NCI-H2107 treated with DMSO at 0.1 percent for 48 hours (cell line): ENCODE measurements around the gene PRKCQ.
"Not testable (repeated sequence)": the region's sequence is repeated elsewhere in the genome, so short reads cannot be mapped to it uniquely, and the experiment has no call there.

Experiments used
- DNase-seq: peaks from one replicate; lab custom pipeline; 2025; ENCODE audit not compliant: unreplicated experiment; lab: John Stamatoyannopoulos, UW

Gene PRKCQ

GRCh38 chr10:6461961-6462360 is 118.1 kb downstream of the PRKCQ start:
- DNase-seq = no peak

GRCh38 chr10:6460861-6461409 is 119.1 kb downstream of the PRKCQ start:
- DNase-seq = no peak

GRCh38 chr10:6458814-6459213 is 121.3 kb downstream of the PRKCQ start:
- no peak for DNase-seq

GRCh38 chr10:6457376-6457775 is 122.7 kb downstream of the PRKCQ start:
- DNase-seq = no peak

GRCh38 chr10:6456067-6456466 is 124.0 kb downstream of the PRKCQ start:
- DNase-seq = no peak

- no peak for DNase-seq
Measured at GRCh38 chr10:6455592-6455991, 124.5 kb downstream of the PRKCQ start.

GRCh38 chr10:6446711-6447110 is 133.4 kb downstream of the PRKCQ start:
- DNase-seq = no peak

- DNase-seq = no peak
Measured at GRCh38 chr10:6445671-6446316, 134.3 kb downstream of the PRKCQ start.

- DNase-seq = not testable (repeated sequence)
Measured at GRCh38 chr10:6439875-6440274, 140.2 kb downstream of the PRKCQ start.

GRCh38 chr10:6431861-6432260 is 148.2 kb downstream of the PRKCQ start:
- DNase-seq = no peak

GRCh38 chr10:6431186-6431585 is 148.9 kb downstream of the PRKCQ start:
- no peak for DNase-seq

- DNase-seq = no peak
Measured at GRCh38 chr10:6430423-6430980, 149.6 kb downstream of the PRKCQ start.

GRCh38 chr10:6427357-6427959 is 152.6 kb downstream of the PRKCQ start:
- no peak for DNase-seq

- DNase-seq = no peak
Measured at GRCh38 chr10:6426317-6426716, 153.8 kb downstream of the PRKCQ start.

GRCh38 chr10:6423413-6424170 is 156.5 kb downstream of the PRKCQ start:
- DNase-seq = no peak

- DNase-seq = no peak
Measured at GRCh38 chr10:6423004-6423403, 157.1 kb downstream of the PRKCQ start.

- DNase-seq = no peak
Measured at GRCh38 chr10:6418613-6419216, 161.4 kb downstream of the PRKCQ start.

GRCh38 chr10:6418167-6418566 is 161.9 kb downstream of the PRKCQ start:
- DNase-seq = no peak

GRCh38 chr10:6416892-6417512 is 163.1 kb downstream of the PRKCQ start:
- DNase-seq = no peak

GRCh38 chr10:6411436-6411835 is 168.6 kb downstream of the PRKCQ start:
- DNase-seq = no peak

- no peak for DNase-seq
Measured at GRCh38 chr10:6410830-6411229, 169.2 kb downstream of the PRKCQ start.
